BE2C (cell line): ENCODE results near the gene LSAMP.

Experiments
- DNase-seq: peaks from one replicate; pipeline ENCODE4 v3.0.0-alpha.2; 2020
- H3K27me3 ChIP-seq: fragments of 250-450 bp; sonication (Bioruptor Pico); 2 replicates; pipeline ENCODE4 v1.5.1; 2020; ENCODE audit warnings: mild to moderate bottlenecking
- H3K36me3 ChIP-seq: fragments of 250-450 bp; sonication (Bioruptor Pico); 2 replicates; pipeline ENCODE4 v1.5.1; 2020; ENCODE audit warnings: mild to moderate bottlenecking
- H3K4me1 ChIP-seq: fragments of 250-450 bp; sonication (Bioruptor Pico); 2 replicates; pipeline ENCODE4 v1.5.1; 2020
- H3K4me3 ChIP-seq: 2 replicates; pipeline ENCODE4 v1.5.1; 2011; ENCODE audit warnings: low read depth, low read length
- H3K9me3 ChIP-seq: fragments of 250-450 bp; sonication (Bioruptor Pico); 2 replicates; pipeline ENCODE4 v1.5.1; 2020
- CTCF ChIP-seq: IDR thresholded peaks from 2 replicates; pipeline ENCODE4 v1.5.1; 2012; ENCODE audit warnings: mild to moderate bottlenecking, low read depth, low read length

Gene LSAMP

GRCh38 chr3:116154389-116154788 is 290.9 kb downstream of the LSAMP start:
- Histone ChIP-seq H3K27me3 (no peaks in the 10 kb centered on the region), H3K36me3 (no peaks in the 10 kb centered on the region), H3K9me3 (no peaks in the 10 kb centered on the region), H3K4me3 (no peak overlapping the region), H3K4me1 (no peaks in the 10 kb centered on the region)
- no peak for TF ChIP-seq CTCF
- no peak for DNase-seq

GRCh38 chr3:116153174-116153573 is 292.1 kb downstream of the LSAMP start:
- H3K36me3 ChIP-seq = no peaks in the 10 kb centered on the region
- no peaks in the 10 kb centered on the region for H3K4me1 ChIP-seq
- no peak overlapping the region for H3K4me3 ChIP-seq
- H3K9me3 ChIP-seq = no peaks in the 10 kb centered on the region
- H3K27me3 ChIP-seq = no peaks in the 10 kb centered on the region
- no peak for TF ChIP-seq CTCF
- DNase-seq = no peak

GRCh38 chr3:116150655-116151167 is 294.6 kb downstream of the LSAMP start:
- no peak for DNase-seq
- no peaks in the 10 kb centered on the region for H3K36me3 ChIP-seq
- H3K27me3 ChIP-seq = no peaks in the 10 kb centered on the region
- H3K4me3 ChIP-seq = no peak overlapping the region
- H3K9me3 ChIP-seq = no peaks in the 10 kb centered on the region
- TF ChIP-seq CTCF = no peak
- H3K4me1 ChIP-seq = no peaks in the 10 kb centered on the region

GRCh38 chr3:116148881-116149851 is 296.1 kb downstream of the LSAMP start:
- no peak for TF ChIP-seq CTCF
- no peak overlapping the region for H3K4me3 ChIP-seq
- no peak for DNase-seq

GRCh38 chr3:116145613-116146012 is 299.7 kb downstream of the LSAMP start:
- Histone ChIP-seq H3K4me1 (no peaks in the 10 kb centered on the region), H3K36me3 (no peaks in the 10 kb centered on the region)
- TF ChIP-seq CTCF = no peak

More at GRCh38 chr3:116148881-116149851, 296.1 kb downstream of the LSAMP start:
- Histone ChIP-seq H3K27me3 (no peaks in the 10 kb centered on the region), H3K36me3 (no peaks in the 10 kb centered on the region), H3K9me3 (no peaks in the 10 kb centered on the region), H3K4me1 (no peaks in the 10 kb centered on the region)

GRCh38 chr3:116141724-116142123 is 303.6 kb downstream of the LSAMP start:
- H3K9me3 ChIP-seq = no peaks in the 10 kb centered on the region
- DNase-seq = no peak
- no peaks in the 10 kb centered on the region for H3K36me3 ChIP-seq
- H3K4me3 ChIP-seq = no peak overlapping the region
- TF ChIP-seq CTCF = no peak
- peaks cover 17% of the 10 kb centered on the region for H3K4me1 ChIP-seq
- no peaks in the 10 kb centered on the region for H3K27me3 ChIP-seq

More at GRCh38 chr3:116145613-116146012, 299.7 kb downstream of the LSAMP start:
- Histone ChIP-seq H3K27me3 (no peaks in the 10 kb centered on the region), H3K9me3 (no peaks in the 10 kb centered on the region), H3K4me3 (no peak overlapping the region)
- no peak for DNase-seq
